Stimulated activated memory B cell treated with anti-CD40 and anti-IgM and Interleukin-4, amounts not matched to agents 10 μg/mL and 1 μg/mL and 100 μg/mL, for 72 hours (primary cell): ENCODE results near the gene RUNX1.

Source experiments
- ATAC-seq: fragments of 150-1000 bp; cut with Tn5 transposase; 2 replicates; pipeline ENCODE4 v1.10.0; 2021
- H3K27ac Mint-ChIP-seq: one replicate; pipeline ENCODE4 v1.8.0; 2022; ENCODE audit warnings: mild to moderate bottlenecking, mixed read lengths
- H3K27me3 Mint-ChIP-seq: one replicate; pipeline ENCODE4 v1.8.0; 2022; ENCODE audit warnings: mixed read lengths
- H3K36me3 Mint-ChIP-seq: one replicate; pipeline ENCODE4 v1.8.0; 2022; ENCODE audit warnings: mixed read lengths
- H3K4me1 Mint-ChIP-seq: one replicate; pipeline ENCODE4 v1.8.0; 2022; ENCODE audit warnings: mixed read lengths
- H3K4me3 Mint-ChIP-seq: one replicate; pipeline ENCODE4 v1.8.0; 2022; ENCODE audit warnings: mild to moderate bottlenecking, moderate library complexity, mixed read lengths
- H3K9me3 Mint-ChIP-seq: one replicate; pipeline ENCODE4 v1.8.0; 2022; ENCODE audit warnings: mixed read lengths

The RUNX1 gene

DNA sequence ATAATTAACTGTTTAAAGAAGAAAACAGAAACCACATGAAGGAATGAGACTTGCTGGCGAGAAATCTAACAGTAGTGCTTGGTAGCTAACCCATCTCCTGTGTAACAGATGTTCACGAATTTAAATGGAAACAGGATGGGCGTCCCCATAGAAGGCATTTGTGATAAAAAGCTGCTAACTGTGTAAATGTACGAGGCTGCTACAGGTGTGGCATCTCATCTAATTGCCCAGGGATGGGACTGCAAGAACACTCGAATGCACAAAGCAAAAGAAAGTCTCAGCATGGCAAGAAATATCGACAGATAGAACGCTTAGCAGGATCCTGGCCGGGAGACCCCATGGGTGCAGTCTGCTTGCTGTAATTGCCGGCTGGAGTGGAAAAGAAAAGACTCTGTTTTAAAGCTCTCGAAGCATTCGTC is 112.7 kb downstream of the RUNX1 start:
- Mint-ChIP-seq H3K4me1 (peaks cover 71% of the 10 kb centered on the region), H3K27ac (peak overlapping the region; percentile 88), H3K36me3 (no peaks in the 10 kb centered on the region), H3K27me3 (no peaks in the 10 kb centered on the region), H3K9me3 (peaks cover 3% of the 10 kb centered on the region), H3K4me3 (no peak overlapping the region)
- no peak for ATAC-seq

DNA sequence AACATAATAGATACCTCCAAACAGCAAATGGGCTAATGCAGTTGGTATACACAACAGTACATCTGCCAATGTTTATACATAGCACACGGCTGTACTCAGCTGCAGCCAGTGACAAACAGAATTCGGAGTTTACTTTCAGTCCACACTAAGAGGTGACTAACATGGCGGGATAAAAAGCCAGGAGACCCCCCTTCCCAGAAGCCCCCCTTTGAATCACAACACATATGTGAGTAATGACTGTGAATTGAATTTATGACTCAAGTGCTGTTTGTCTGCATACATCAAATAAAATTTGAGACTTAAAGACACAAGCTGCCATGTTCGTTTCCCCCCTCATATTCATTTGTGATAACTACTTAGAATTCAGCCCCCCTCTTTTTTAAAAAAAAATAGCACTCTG is 113.2 kb downstream of the RUNX1 start:
- no peak for ATAC-seq
- peak overlapping the region; percentile 88 for H3K27ac Mint-ChIP-seq
- no peaks in the 10 kb centered on the region for H3K27me3 Mint-ChIP-seq
- peaks cover 66% of the 10 kb centered on the region for H3K4me1 Mint-ChIP-seq
- no peak overlapping the region for H3K4me3 Mint-ChIP-seq
- peaks cover 3% of the 10 kb centered on the region for H3K9me3 Mint-ChIP-seq
- H3K36me3 Mint-ChIP-seq, result no peaks in the 10 kb centered on the region

DNA sequence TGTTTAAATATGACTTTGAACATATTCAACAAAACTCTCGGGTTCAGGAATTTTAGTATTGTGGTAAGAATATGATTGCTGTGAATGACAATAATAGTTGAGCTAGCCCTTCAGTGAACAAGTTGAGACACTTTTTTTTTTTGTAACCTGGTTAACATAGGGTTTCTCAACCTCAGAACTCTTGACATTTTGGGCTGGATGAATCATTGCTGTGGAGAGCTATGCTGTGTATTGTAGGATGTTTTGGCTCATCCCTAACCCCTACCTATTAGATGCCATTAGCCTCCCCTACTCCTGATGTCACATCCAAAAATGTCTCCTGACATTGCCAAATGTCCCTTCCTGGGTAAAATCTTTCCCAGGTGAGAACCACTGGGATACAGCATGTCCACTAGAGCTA is 113.7 kb downstream of the RUNX1 start:
- H3K4me3 Mint-ChIP-seq, result no peak overlapping the region
- H3K27ac Mint-ChIP-seq, result peak overlapping the region; percentile 88
- peaks cover 4% of the 10 kb centered on the region for H3K36me3 Mint-ChIP-seq
- H3K9me3 Mint-ChIP-seq, result peaks cover 3% of the 10 kb centered on the region
- H3K27me3 Mint-ChIP-seq, result no peaks in the 10 kb centered on the region
- H3K4me1 Mint-ChIP-seq, result peaks cover 66% of the 10 kb centered on the region
- peak; percentile 56 for ATAC-seq

DNA sequence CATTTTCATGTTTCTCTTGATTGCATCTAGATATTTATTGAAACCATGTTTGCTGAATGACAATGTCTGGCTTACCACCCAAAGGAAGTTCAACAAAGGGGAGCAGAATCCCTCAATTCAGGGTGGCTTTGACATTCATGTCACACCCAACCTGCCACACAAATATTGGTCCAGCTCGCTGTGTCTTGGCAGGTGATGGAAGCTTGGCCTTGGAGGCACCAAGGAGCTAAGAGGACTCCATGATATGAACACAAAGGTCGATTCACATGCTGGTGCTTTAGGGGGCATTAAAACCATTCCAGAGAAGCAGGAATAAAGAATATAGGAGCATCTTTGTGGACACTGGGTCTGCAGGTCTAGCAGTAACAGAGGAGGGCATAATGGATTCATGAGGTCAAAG is 114.8 kb downstream of the RUNX1 start:
- peaks cover 6% of the 10 kb centered on the region for H3K36me3 Mint-ChIP-seq
- H3K27ac Mint-ChIP-seq, result peak overlapping the region; percentile 88
- no peaks in the 10 kb centered on the region for H3K27me3 Mint-ChIP-seq
- peaks cover 62% of the 10 kb centered on the region for H3K4me1 Mint-ChIP-seq
- peak overlapping the region; percentile 49 for H3K4me3 Mint-ChIP-seq
- H3K9me3 Mint-ChIP-seq, result peaks cover 3% of the 10 kb centered on the region
- ATAC-seq, result no peak

DNA sequence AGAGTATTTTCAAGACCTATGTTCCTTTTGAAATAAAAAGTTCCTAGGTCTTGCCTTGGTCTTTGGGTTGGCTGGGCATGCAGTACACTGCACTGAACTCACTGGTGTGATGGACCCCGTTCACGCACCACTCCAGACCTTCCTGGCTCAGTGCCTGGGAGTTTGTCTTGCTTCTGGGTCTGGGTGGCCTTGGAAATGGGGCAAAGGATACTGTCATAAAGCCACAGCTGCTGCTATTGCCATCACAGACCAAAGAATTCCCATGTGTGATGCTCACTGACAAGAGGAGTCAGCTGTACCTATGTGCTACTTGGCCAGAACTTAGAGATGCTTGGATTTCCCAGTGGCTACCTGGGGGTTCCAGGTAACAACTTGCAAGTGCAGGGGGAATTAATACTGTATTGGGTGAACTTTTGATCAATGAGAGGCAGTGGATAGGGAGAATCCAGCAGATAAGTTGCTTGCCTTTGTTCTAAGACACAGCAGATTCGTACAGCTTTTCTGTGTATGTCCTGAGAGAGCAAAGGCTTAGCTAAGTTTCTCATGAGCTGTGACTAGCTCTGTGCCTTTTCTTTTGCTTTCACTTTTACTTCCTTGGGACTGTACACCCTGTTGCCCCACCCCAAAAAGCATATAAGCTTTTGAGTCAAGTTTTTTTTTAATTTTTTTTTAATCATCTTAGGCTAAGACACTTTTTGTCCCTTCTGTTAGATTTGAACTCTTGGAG is 115.3 kb downstream of the RUNX1 start:
- Mint-ChIP-seq H3K27me3 (no peaks in the 10 kb centered on the region), H3K36me3 (peaks cover 6% of the 10 kb centered on the region), H3K4me3 (peak overlapping the region; percentile 49), H3K4me1 (peaks cover 62% of the 10 kb centered on the region), H3K27ac (peak overlapping the region; percentile 88), H3K9me3 (peaks cover 3% of the 10 kb centered on the region)
- peak; percentile 92 for ATAC-seq

DNA sequence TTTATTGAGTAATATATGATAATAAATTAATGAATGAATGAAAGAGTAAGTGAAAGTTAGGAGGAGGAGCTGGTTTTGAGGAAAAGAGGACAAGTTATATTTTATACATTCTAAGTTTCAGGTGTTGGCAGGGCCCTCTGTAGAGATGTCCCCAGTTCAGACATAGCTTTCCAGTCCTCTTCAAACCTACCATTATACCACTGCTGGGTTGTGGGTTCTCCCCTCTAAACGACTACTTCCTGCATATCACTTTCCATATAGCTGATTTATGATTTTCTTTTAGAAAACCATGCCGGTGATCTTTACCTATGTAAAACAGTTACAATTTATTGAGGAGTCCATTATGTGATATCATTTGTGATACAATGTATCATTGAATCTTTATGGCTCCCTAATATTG is 116.9 kb downstream of the RUNX1 start:
- Mint-ChIP-seq H3K27me3 (no peaks in the 10 kb centered on the region), H3K9me3 (peaks cover 3% of the 10 kb centered on the region), H3K36me3 (peaks cover 6% of the 10 kb centered on the region), H3K27ac (peak overlapping the region; percentile 88), H3K4me3 (no peak overlapping the region), H3K4me1 (peaks cover 49% of the 10 kb centered on the region)
- ATAC-seq, result no peak

DNA sequence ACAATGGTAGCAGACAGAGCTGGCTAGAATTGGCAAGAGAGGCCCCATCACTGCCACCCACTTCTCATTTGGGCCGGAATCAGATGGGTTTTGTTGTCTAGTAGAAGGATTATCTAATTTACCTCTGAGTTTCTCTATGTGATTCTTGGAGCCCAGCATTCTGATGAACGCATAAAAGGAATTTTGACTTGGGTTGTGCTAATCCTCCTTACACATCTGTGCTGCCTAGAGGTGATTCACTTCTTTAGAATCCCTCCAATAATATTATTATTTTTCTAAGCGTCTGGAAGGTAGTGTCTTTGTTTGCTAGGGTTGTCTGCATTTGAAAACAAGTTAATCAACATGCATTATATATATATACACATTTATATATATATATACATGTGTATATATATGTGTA is 118.1 kb downstream of the RUNX1 start:
- H3K9me3 Mint-ChIP-seq, result peaks cover 3% of the 10 kb centered on the region
- no peak for ATAC-seq
- no peak overlapping the region for H3K27ac Mint-ChIP-seq
- no peaks in the 10 kb centered on the region for H3K27me3 Mint-ChIP-seq
- peaks cover 6% of the 10 kb centered on the region for H3K36me3 Mint-ChIP-seq
- H3K4me3 Mint-ChIP-seq, result no peak overlapping the region
- H3K4me1 Mint-ChIP-seq, result peaks cover 54% of the 10 kb centered on the region

DNA sequence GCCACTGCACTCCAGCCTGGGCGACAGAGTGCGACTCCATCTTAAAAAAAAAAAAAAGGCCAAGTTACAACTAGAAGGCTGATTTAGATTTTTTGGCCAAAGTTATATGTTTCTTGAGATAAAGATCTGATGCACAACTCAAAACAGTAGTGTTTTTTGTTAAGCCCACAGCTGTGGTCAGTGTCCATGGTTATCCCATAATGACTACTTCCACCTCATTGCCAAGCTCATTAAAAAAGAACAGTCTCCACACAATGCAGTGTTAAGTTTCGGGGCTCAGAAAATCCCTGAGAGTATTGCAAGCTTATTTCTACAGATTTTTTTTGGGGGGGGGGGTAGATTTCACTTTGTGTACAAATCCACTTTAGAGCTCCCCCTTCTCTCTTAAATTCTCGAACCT is 120.5 kb downstream of the RUNX1 start:
- Mint-ChIP-seq H3K36me3 (peaks cover 20% of the 10 kb centered on the region), H3K27me3 (no peaks in the 10 kb centered on the region), H3K4me1 (peaks cover 52% of the 10 kb centered on the region), H3K27ac (no peak overlapping the region), H3K9me3 (peaks cover 6% of the 10 kb centered on the region), H3K4me3 (no peak overlapping the region)
- no peak for ATAC-seq

DNA sequence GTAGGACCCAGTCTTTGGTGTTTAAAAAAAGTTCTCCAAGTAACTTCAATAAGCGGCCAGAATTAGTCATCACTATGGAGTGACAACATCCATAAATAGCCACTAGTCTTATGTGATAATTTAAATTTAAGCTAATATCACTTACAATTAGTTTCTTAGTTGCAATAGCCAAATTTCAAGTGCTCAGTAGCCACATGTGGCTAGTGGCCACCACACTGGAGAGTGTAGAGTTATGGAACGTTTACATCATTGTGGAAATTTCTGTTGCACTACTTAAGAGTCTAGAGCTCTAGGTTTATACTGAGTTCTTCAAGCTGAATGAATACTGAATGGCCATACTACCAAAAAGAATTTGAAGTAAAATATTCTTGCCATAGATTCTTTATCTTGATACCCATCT is 121.1 kb downstream of the RUNX1 start:
- no peak overlapping the region for H3K27ac Mint-ChIP-seq
- peaks cover 6% of the 10 kb centered on the region for H3K9me3 Mint-ChIP-seq
- peaks cover 23% of the 10 kb centered on the region for H3K36me3 Mint-ChIP-seq
- no peaks in the 10 kb centered on the region for H3K27me3 Mint-ChIP-seq
- no peak overlapping the region for H3K4me3 Mint-ChIP-seq
- ATAC-seq, result no peak
- peaks cover 49% of the 10 kb centered on the region for H3K4me1 Mint-ChIP-seq

DNA sequence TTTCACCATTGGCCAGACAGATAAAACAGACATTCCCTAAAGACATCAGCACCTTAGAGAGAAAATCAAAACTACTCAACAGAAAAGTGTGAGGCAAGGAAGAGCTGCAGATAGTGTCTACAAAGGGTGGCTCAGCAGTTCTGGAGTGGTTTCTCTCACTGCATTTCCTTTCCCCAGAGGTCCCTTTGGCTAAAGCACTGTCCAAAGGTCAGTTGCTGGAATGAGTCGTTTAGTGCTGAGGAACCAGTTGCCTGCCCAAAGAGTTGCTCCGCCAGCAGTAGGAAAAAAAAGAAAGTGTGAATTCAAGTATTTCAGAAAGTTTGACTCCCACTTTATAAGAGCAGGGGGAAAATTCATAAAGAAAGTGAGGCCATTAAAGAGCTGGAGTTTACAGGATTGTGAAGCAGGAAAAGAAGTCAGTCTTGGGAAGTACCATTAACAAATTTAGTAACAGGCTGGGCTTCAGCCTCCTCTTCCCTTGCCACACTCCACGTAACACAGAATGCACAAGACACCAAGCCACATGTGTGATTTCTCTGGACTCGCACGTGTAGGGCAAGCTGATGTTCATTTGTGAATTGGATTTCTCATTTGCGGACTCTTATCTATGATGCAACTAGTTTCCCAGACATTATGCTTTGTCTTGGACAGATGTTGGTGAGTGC is 122.2 kb downstream of the RUNX1 start:
- ATAC-seq, result no peak
- Mint-ChIP-seq H3K4me1 (peaks cover 48% of the 10 kb centered on the region), H3K27me3 (no peaks in the 10 kb centered on the region), H3K27ac (peak overlapping the region; percentile 68), H3K36me3 (peaks cover 27% of the 10 kb centered on the region), H3K4me3 (no peak overlapping the region), H3K9me3 (peaks cover 3% of the 10 kb centered on the region)

DNA sequence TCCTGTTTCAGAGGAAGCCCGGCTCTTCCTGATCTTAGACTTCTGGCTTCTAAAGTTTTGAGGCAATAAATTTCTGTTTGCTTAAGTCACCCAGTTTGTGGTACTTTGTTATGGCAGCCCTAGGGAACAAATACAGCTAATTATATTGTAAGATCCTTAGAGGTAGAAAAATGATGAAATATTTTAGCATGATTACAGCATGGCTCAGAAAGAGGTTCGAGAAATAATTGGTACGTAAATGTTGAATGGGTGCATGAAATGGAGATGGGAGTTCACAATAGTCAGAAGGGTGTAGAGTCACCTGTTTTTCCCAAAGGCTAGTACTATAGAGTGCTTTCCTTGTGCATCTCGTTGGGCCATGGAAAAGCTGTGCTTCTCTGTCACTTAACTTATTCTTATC is 123.5 kb downstream of the RUNX1 start:
- peak overlapping the region; percentile 84 for H3K27ac Mint-ChIP-seq
- H3K4me1 Mint-ChIP-seq, result peaks cover 51% of the 10 kb centered on the region
- ATAC-seq, result no peak
- H3K27me3 Mint-ChIP-seq, result no peaks in the 10 kb centered on the region
- H3K36me3 Mint-ChIP-seq, result peaks cover 33% of the 10 kb centered on the region
- H3K4me3 Mint-ChIP-seq, result peak overlapping the region; percentile 30
- peaks cover 3% of the 10 kb centered on the region for H3K9me3 Mint-ChIP-seq

DNA sequence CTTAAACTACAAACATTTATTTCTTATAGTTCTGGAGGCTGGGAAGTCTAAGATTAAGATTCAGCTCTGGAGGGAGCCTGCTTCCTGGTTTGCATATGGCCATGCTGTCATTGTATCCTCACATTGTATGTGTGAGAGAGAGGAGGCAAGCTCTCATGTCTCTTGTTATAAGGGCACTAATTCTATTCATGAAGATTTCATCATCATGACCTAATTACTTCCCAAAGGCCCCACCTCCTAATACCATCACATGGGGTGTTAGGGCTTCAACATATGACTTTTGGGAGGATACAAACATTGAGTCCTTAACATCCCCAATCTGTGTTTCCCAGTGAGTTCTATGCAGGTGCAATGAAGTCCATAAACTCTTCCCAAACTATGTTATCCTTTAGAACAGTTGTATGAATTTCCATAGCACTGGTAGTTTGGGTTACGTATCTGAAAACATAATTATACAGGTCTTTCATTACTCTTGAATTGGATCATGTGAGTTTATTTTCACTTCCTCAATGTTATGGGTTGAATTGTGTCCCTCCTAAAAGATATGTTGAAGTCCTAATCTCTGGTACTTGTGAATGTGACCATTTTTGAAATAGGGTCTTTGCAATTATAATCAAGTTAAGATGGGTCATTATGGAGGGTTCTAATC is 124.2 kb downstream of the RUNX1 start:
- H3K4me1 Mint-ChIP-seq, result peaks cover 54% of the 10 kb centered on the region
- no peaks in the 10 kb centered on the region for H3K27me3 Mint-ChIP-seq
- peaks cover 30% of the 10 kb centered on the region for H3K36me3 Mint-ChIP-seq
- H3K27ac Mint-ChIP-seq, result peak overlapping the region; percentile 84
- peak; percentile 75 for ATAC-seq
- H3K9me3 Mint-ChIP-seq, result peaks cover 3% of the 10 kb centered on the region
- H3K4me3 Mint-ChIP-seq, result peak overlapping the region; percentile 30

DNA sequence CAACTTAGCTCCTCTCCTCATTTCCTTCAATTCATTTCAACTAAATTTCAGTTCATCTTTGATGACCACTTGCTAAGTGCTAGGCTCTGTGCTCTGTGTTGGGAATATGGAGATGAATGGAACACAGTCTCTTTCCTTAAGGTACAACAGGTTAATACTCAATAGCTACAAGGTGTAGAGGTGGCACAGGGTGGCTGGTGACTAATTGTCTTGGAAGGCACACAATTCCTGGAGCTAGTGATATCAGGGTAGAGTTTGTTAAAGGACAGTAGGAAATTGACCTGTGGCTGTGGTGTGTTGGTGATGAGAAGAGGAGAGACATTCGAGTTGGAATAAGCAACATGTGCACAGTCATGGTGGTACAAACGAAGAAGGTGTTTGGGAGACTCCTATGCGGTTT is 124.9 kb downstream of the RUNX1 start:
- Mint-ChIP-seq H3K4me3 (no peak overlapping the region), H3K27ac (peak overlapping the region; percentile 84), H3K36me3 (peaks cover 30% of the 10 kb centered on the region), H3K27me3 (no peaks in the 10 kb centered on the region), H3K4me1 (peaks cover 61% of the 10 kb centered on the region), H3K9me3 (peaks cover 3% of the 10 kb centered on the region)
- ATAC-seq, result no peak

DNA sequence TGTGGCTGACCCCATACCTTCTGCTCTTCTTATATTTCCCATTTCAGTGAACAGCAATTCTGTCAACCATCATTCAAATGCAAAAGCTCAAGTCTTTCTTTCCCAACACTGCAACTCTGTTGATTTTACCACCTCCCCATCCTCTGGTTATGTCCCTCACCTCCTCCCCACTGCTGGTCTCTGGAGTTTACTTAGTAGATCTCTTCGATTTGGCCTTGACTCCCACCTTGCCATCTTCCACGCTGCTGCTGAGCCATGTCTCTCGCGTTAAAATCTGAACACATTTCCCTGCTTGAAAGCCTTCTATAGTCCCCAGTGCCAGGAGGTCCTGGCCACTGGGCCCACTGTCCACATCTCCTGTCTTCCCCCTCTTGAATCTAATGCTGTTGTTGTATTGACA is 125.5 kb downstream of the RUNX1 start:
- no peak for ATAC-seq
- Mint-ChIP-seq H3K9me3 (peaks cover 3% of the 10 kb centered on the region), H3K27me3 (no peaks in the 10 kb centered on the region), H3K4me1 (peaks cover 63% of the 10 kb centered on the region), H3K4me3 (no peak overlapping the region), H3K36me3 (peaks cover 30% of the 10 kb centered on the region), H3K27ac (peak overlapping the region; percentile 84)

DNA sequence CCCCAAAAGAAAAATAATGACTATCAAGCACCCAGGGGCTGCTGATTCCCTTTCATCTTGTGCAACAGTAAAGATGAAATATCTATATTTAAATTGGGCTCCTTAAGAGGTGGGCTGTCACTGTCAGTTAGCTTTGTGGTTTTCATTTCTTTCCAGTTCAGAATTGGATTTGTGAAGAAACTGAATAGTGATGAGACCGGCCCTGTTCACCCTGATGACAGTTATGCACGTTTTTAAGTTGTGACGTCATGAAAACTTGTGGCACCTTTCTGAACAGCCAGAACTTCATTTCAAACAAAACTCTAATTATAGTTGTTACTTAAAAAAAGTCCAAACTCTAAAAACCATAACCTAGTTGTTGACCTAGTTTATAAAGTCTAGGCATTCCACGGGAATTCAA is 125.9 kb downstream of the RUNX1 start:
- peaks cover 63% of the 10 kb centered on the region for H3K4me1 Mint-ChIP-seq
- no peaks in the 10 kb centered on the region for H3K27me3 Mint-ChIP-seq
- H3K36me3 Mint-ChIP-seq, result peaks cover 30% of the 10 kb centered on the region
- no peak overlapping the region for H3K4me3 Mint-ChIP-seq
- peak overlapping the region; percentile 84 for H3K27ac Mint-ChIP-seq
- peaks cover 3% of the 10 kb centered on the region for H3K9me3 Mint-ChIP-seq
- no peak for ATAC-seq

DNA sequence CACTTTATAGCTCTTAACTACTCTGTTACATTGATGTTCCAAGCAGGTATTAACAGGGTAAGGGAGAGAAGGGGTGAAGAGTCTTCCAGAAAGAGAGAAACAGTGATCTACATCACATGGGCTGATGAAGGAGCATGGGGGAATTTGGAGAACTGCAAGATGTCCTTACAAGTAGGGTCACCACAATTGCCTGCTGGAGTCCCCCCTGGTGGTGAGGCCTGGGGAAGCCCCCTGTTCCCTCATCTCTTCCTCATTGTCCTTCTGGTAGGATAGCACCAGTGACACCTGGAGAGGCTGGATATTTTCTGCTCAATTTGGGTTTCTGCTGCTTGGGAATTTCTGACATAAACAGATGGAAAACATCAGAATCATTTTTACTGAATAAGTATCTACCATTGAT is 126.6 kb downstream of the RUNX1 start:
- Mint-ChIP-seq H3K4me1 (peaks cover 65% of the 10 kb centered on the region), H3K36me3 (peaks cover 33% of the 10 kb centered on the region), H3K27ac (no peak overlapping the region), H3K27me3 (no peaks in the 10 kb centered on the region), H3K9me3 (peaks cover 3% of the 10 kb centered on the region), H3K4me3 (no peak overlapping the region)
- no peak for ATAC-seq
